HG03025 (cell line): Measurements from ENCODE around the gene ATP6V1G1.

Experiments used
- ATAC-seq: cut with Tn5 transposase; IDR thresholded peaks from one replicate; pipeline ENCODE4 v1.9.1; 2021; ENCODE audit warnings: mild to moderate bottlenecking, moderate library complexity; ENCODE audit not compliant: unreplicated experiment, low FRiP score

ATP6V1G1 gene

GRCh38 chr9:114643896-114644295, 56.3 kb downstream of the ATP6V1G1 start:
- no peak for ATAC-seq
